CD4-positive, alpha-beta T cell treated with Interleukin-15 for 4 hours (primary cell): Measurements from ENCODE around the gene RNF111.

Source experiments
- DNase-seq: peaks from one replicate; pipeline ENCODE4 v3.0.0-alpha.2; 2020; ENCODE audit warnings: low spot score

RNF111 gene

DNA sequence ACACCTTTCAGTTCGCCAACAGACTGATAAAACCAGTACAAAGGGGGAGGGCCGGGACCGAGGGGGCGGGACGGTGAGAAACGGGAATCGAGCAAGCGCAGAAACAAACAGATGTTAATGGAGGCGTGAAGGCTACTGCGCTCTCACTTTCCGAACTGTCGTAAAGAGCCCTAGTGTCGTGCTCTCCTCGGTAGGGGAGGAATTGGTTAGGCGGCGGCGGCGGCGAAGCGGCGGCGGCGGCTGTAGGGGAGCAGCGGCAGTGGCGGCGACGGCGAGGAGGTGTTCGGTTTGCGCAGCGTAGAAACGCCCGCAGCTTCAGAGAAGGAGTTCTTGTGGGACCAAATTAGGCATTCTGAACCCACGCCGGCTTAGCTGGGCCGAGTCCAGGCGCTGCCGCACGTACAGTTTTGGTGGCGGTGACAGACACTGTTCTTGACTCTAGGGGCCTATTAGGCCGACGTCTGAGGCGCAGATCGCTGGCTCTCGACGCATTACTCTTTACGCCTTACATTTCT lies at the start of gene RNF111:
Gene RNF111, plus strand, starts transcription at position 173 of the 515 bp plus-strand sequence. CDS start 43,160 bp downstream, outside the sequence.
- peak; percentile 92 for DNase-seq

DNA sequence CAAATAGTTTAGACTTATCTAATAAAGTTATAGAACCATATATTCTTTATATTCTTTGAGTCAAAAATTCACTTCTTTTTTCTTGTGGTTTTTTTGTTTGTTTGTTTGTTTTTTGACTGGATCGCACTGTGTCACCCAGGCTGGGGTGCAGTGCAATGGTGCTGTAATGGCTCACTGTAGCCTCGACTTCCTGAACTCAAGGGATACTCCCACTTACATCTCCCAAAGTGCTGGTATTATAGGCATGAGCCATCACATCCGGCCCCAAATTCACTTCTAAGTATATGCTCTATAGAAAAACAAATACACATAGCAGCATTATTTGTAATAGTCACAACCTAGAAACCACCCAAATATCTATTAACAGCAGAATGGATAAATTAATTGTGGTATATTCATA lies 40.3 kb upstream of the RNF111 start:
- no peak for DNase-seq

DNA sequence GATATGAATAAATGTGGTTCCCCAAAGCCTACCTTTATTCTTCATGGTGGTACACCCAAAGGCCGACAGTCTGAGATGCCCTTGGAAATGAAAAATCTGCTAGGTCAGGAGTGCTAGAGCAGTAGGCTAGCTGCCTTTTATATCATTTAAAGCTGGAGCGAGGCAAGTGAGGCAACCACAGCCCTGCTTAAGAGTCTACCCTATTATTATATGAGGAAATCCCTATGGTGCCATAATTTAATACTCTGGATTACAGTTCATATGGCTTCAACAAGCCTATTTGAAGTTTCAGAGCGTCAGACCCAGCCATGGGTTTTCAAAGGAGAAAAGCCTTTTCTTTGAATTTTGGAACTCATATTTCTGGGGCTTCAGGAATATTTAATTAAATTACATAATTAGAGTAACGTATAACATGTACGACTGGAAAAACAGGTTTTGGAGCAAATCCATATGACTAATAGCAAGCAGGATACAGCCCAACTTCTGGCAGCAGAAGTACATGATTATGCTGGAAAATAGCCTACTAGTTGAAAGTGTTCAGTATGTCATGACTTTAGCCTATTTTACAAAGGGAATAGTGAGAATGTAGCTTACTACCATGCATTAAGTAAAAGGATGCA lies 36.0 kb upstream of the RNF111 start:
- no peak for DNase-seq

DNA sequence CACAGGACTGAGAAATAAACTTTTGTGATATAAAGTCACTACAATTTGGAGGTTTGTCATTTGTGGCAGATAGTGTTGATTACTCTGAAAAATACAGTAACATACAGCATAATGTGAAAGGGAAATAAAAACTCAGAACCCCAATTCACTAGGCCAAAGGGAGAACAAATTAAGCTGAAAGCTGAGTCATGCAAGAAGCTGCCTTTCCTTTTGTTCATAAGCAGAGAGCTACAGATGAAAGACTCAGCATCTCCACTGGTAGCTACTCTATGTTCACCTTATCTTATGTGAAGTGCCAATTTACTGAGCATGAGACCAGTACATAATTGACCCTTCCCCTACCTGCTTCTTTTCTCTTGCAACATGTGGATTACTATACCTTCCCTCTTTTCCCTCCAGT lies 34.7 kb upstream of the RNF111 start:
- DNase-seq: no peak

DNA sequence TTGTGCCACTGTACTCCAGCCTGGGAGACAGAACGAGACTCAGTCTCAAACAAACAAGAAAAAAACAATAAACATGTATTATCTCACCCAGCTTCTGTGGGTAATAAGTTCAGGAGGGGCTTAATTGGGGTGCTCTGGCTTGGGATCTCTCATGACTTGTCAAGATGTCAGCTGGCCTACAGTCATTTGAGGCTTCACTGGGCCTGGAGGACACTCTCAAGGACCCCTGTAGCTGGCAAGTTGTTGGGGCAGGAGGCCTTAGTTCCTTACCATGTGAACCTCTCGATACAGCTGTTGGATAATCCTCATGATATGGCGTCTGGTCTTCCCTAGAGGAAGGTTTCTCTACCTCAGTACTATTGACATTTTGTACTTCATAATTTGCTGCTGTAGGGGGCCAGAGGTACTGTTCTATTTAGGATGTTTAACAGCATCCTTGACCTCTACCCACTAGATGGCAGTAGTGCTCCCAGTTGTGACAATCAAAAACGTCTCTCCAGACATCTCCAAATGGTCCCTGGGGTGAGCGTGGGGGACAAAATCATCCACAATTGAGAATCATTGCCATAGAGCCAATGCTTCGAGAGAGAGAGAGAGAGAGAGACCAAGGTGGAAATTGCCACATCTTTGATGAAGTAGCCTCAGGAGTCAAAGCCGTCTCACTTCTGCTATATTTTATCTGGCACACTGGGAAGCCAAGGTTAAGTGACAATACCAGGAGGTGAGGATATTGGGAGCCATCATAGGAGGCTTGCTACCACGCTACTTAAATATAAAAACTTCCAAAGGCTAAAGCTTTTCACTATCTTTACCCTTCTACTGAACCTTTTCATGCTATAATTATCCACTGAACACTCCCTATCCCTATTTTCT lies 30.1 kb upstream of the RNF111 start:
- DNase-seq: peak; percentile 77

DNA sequence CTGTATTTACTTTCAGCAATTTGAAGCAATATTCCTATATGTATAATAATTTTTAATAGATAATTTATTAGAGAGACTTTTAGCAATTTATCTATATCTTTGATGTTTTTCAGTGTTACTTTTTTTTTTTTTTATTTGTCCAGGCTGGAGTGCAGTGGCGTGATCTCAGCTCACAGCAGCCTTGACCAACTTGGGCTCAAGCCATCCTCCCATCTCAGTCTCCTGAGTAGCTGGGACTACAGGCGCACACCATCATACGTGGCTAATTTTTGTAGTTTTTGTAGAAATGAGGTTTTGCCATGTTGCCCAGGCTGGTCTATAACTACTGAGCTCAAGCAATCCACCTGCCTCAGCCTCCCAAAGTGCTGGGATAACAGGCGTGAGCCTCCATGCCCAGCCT lies 28.7 kb upstream of the RNF111 start:
- DNase-seq: no peak

DNA sequence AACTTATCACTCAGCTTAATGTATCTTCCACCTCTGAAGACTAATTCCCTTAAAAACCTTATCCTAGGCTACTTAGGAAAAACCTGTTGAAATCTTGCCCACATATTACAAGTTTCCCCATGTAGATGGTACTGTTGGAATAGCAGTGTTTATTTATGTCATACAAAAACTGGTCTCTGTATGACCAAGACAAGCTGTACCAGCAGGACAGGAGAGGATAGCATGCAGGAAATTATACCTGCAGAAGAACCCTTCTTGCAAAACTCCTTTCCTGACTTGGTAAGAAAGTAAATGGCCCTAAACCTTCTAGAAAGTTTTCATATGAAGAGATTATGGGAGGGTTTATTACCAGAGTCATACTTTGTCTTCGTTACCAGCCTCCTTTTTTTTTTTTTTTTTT lies 25.3 kb upstream of the RNF111 start:
- no peak for DNase-seq

DNA sequence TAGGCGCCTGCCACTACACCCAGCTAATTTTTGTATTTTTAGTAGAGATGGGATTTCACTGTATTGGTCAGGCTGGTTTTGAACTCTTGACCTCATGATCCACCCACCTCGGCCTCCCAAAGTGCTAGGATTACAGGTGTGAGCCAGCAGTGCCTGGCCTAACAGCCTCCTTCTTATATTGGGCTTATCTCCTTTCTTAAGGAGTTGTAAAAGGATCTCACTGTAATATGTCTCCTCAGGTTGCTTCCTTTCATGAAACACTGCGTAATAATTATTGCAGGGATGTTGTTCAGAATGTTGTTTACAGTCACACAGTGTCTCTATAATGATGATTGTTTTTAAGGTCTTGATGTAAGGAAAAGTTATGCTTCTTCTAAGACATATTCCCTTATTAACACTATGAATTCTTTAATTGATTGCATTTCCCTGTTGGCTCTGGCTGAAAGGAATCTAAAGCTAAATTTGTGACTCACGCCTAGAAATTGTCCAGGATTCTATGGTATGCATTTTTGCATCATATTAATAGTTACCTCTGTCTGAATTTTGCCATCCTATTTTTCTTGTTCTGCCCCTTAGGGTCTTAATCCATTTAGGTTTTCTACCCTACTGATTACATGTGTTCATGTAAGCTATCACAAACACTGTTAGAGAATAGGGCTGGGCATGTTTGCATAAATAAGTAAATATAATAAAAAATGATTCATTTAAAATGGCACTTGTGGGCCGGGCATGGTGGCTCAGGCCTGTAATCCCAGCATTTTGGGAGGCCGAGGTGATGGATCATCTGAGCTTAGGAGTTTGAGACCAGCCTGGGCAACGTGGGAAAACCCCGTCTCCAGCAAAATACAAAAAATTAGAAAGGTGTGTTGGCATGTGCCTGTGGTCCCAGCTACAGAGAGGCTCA lies 24.5 kb upstream of the RNF111 start:
- no peak for DNase-seq

DNA sequence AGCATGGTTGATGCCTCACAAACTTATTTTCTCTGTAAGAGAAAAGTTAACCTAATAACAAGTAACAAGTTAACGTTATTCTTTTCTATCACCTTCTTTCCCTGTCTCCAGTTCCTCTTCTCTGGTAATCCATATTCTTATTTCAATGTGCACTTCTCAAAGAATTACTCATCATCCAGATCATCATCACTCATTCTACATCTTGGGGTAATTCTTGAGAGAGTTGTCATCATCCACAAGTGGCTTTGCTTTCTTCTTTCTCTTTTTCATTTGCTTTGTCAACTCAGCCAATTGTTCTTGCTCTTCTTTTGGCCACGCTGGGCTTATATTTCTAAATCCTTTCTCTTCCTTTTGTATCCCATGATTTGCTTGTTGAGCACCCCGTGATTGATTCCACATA lies 20.8 kb upstream of the RNF111 start:
- DNase-seq: no peak

DNA sequence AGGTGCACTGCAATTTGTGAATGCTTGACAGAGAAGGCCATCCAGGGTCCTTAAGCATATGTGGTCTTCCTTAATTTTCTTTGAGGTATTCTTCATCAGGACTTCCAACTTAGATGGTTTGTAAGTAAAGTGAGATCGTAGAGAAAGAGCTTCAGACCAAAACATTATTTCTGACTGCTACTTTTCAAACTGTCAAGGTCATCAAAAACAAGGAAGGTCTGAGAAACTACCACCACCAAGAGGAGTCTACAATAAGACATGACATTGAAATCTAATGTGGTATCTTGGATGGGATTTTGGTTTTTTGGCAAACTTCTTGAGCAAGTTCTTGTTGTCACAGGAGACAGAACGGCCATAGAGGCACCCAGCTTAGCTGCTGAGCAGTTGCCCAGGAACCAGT lies 20.0 kb upstream of the RNF111 start:
- no peak for DNase-seq

DNA sequence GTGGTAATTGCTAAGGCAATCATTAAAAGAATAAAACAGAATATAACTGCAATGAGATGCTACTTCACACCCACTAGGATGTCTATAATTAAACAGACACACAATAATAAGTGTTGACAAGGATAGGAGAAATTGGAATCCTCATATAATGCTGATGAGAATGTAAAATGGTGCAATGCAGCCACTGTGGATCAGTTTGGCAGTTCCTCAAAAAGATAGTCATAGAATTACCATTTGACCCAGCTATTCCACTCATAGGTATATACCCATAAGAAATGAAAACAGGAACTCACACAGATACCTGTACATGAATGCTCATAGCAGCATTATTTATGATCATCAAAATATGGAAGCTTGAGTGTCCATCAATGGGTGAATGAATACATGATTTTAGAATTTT lies 9.6 kb upstream of the RNF111 start:
- no peak for DNase-seq

DNA sequence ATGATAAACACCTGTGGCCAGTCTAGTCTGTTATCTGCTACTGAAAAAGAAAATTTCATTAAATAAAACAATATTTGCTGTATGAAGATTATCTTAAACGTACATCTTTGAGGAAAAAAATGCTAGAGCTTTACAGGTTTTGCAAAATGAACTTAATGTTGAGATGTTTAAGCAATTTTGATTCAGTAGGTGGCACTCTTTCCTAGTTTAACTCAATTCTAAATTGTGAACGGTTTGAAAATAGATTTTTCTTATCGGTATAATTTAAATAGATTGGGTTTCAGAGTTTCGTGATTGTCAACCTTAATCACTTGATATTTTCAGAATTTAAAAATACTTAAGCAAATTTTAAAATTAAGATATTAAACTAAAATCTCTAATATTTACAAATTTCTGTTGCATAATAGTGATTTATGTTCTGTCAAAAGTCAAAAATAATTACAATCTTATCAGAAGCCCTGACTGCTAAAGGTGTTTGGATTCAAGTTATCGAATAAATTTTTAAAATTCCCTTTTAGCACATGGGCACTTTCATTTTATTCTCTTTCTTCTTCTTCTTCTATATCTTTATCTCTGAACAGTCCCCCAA lies 7.0 kb upstream of the RNF111 start:
- peak; percentile 56 for DNase-seq

DNA sequence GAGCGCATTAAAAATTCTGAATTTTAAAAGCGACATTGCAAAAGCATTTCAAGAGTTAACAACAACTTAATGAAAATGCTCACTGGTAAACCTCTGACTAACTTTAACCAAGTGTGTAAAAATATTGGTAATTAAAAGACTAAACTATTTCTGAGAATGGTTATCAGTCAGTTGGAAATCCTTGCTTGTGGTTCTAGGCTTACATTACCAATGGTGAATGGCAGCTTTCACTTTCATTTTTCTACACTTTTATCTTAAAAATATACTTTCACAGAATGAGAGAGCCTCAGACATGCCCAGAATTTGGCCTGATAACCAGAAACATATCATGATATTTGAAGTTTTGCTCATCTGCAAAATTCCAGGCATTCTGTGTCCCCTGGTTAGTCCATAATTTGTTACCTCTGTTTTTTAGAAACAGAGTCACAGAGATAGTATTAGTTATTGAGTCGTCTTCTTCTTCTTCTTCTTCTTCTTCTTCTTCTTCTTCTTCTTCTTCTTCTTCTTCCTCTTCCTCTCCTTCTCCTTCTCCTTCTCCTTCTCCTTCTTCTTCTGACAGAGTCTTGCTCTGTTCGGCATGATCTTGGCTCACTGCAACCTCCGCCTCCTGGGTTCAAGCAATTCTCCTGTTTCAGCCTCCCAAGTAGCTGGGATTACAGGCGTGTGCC lies 5.5 kb upstream of the RNF111 start:
- peak; percentile 65 for DNase-seq

DNA sequence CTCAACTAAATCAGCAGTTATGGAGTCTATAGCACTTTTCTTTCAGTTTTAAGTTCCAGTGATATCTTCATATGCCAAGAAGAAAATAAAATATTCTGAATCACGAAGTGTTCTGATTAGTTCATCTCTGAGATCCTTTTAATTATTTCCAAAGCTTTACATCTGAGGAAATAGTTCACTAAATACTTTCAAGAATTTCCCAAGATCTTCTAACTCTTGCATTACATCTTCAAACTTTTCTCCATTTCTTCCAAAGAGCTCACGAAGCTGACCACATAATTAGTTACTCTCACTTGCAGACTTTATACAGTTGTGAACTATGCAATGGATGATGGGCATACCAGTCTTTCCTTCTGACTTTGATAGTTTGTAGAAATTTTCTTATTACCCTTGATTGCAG lies 4.2 kb upstream of the RNF111 start:
- no peak for DNase-seq

DNA sequence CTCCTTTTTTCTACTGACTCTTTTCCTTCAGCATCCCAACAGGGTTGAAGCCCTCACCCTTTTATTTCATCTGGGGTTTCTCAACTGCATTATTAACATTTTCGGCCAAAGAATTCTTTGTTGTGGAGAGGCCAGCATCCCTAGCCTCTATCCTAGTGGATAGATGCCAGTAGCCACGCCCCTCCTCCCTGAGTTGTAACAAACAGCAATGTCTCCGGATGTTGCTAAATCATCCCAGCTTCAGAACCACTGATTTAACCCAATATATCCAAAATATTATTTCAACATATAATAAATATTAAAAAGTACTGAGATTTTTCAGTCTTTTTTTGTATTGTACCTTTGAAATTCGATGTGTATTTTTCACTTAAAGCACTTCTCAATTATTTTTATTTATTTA lies 2.0 kb upstream of the RNF111 start:
- no peak for DNase-seq

DNA sequence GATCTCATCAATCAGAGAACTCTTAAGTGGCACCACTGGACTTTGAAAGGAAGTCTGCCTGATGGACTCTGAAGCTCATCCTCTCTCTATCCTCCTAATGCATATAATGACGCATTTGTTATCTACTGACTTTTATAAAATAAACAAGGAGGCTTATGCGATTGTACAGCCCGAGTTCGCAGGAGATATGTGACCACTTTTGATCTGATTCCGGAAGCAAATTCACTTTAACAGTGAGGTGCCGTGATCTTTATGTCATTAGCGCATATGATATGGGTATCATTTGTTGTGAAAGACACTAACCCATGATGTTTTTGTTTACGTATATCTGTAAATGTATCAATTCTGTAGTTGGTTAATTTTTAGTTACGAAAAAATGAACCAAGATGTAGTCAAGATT lies 427 bp upstream of the RNF111 start:
- peak; percentile 2 for DNase-seq

DNA sequence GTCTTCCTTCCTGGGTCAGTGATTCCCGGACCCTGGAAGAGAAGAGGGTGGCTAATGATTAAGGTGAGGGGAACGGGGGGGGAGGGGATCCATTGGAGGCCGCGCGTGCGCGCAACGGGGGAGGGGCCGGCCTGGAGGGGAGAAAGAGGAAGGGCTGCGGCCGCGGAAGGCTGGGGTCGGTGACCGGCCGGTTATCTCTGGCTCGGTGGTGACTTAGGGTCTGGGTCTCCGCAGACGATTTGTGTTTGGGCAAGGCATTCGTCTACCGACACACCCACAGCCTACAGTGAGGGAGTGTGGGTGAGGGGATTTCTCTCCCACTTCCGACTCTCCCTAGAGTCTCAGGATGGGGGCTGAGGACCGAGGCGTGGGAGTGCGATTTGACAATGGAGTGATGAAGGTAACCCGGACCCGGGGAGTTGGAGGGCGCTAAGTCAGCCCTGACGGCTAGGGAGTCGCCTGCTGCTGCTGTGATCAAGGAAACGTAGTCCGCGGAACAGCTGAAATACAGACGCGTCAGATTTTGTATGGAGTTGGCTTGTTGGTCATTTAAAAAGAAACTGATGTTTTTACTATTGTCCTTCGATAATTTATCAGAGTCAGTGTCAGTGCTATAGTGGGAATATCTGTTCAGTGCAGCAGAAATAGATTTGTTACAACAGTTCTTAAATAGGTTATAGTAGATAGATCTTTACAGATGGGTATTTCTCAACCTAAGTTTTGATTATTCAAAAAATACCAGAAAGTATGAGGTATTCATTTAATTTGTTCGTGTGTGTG lies 733 bp downstream of the RNF111 start:
- peak; percentile 35 for DNase-seq

DNA sequence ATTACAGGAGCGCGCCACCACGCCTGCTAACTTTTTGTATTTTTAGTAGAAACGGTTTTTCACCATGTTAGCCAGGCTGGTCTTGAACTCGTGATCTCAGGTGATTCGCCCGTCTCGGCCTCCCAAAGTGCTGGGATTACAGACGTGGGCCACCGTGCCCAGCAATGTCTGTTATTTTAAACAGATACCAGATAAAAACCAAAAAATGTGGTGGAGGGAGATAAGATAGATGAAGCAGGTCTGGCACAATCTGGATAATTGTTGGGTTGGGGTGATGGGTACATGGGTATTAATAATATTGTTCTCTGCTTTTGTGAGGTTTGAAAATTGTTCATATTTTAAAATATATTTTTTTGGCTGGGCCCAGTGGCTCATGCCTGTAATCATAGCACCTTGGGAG lies 4.7 kb downstream of the RNF111 start:
- DNase-seq: no peak

DNA sequence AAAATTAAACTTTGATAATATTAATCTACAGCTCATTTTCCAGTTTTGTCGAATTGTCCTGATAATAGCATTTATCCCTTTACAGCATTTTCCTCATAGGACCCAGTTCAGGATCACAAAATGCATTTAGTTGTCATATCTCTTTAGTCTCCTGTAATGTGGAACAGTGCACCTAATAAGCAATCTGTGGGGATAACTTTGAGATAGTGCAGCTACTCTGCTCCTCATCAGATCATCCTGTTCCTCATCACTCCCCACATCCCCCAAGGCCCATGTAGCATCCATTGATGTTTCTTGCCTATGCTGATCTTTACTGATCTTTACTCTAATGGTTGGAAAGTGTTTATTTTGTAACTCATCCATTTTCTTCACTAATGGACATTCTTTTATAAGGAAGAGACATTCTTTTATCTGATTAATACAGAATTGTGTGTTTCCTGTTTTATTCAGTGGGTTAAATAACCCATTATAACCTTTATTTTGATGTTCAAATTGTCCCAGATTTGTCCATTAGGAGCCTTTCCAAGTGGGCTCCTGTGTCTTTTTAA lies 7.5 kb downstream of the RNF111 start:
- DNase-seq: no peak

DNA sequence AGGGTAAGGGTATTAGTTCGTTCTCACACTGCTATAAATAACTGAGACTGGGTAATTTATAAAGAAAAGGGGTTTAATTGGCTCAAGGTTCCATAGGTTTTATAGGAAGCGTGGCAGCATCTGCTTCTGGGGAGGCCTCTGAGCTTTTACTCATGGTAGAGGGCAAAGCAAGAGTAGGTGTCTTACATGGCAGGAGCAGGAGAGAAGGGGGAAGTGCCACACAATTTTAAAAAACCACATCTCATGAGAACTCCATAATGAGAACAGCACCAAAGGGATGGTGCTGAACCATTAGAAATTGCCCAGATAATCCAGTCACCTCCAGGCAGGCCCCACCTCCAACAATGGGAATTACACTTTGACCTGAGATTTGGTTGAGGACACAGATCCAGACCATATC lies 12.2 kb downstream of the RNF111 start:
- DNase-seq: no peak
